ENCODE measurements around the gene IGF2. TPM values are rescaled to one million over a fixed set of nuclear protein-coding genes. Genes with fewer than 3 reads are reported as not detected.
A peak's percentile ranks its signal among the peaks of the same experiment; 100 is the strongest.

Gene IGF2
- total and polyA plus RNA-seq, 2 of the 8 experiments (the other 6 are each of a cell fraction or from before 2014, with no cell fraction given) = 0.74 to 1.5 TPM

DNA sequence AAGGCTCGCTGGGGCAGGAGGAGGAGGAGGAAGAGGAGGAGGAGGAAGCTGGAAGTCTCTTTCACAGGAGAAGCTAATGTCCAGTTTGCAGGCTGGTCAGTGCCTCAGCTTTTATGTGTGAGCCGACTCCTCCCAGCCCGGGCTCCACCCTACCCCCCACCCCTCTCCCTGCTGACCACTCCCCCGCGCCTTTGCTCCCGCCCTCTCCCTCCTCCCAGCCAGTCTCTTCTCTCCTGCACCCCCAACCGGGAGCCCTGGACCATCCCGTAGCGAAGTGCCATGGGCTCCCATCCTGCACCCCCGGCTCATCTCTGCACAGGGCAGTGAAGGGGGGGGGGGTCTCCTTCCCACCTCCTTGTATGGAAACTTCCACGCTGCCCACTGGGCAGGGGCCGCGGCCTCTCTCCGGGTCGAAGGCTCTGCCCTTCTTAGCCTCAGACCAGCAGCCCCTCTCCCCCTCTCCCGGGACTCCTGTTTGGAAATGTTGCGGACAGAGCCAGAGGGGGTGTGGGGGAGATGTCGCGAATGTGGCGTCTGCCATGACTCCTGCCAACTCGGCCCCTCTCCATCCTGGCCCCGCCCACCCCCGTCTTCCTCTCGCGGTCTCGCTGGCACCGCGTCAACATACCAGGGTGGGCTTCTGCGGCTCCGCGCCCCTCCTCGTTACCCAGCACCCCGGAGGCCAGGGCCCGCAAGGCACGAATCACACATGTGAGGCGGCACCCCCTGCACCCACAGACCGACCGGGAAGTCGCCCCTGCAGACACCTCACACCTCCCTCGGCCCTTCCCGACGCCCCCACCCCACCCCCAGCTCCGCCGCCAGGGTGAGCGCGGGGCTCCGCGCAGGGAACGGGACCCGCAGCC, 1.8 kb downstream of the IGF2 start:
- H4K5ac ChIP-seq (ENCODE audit: insufficient read length, low read depth, low read length) = no peak overlapping the region
- H3K9me3 ChIP-seq (ENCODE audit: insufficient read depth in 2 of 2, low read depth in 1 of 2, low read length in 1 of 2) = no peaks in the 10 kb centered on the region
- H2AK5ac ChIP-seq (ENCODE audit: low read depth, low read length) = no peak overlapping the region
- H3K14ac ChIP-seq (ENCODE audit: insufficient read length) = no peak overlapping the region
- H2BK12ac ChIP-seq (ENCODE audit: low read depth, low read length) = no peak overlapping the region
- H3K79me1 ChIP-seq (ENCODE audit: low read depth, low read length) = no peaks in the 10 kb centered on the region
- H2AFZ ChIP-seq (ENCODE audit: low read length) = no peak overlapping the region
- no peak overlapping the region for H3K56ac ChIP-seq (replicated peaks; ENCODE audit: insufficient read length, low read depth, low read length)
- H3K23ac ChIP-seq (ENCODE audit: insufficient read length) = no peak overlapping the region
- no peak for FAIRE-seq
- H3K27me3 ChIP-seq (replicated peaks in 1 of 4; ENCODE audit: control insufficient read depth in 3 of 4, extremely low read depth in 1 of 4, insufficient read depth in 3 of 4, low read length in 3 of 4) = peaks cover 52 to 86% (median 76%) of the 10 kb centered on the region in 4 experiments
- H3K27ac ChIP-seq (ENCODE audit: low read depth, low read length) = no peak overlapping the region
- TF ChIP-seq EZH2 (IDR thresholded peaks at IDR 0.05; ENCODE audit: low read depth, low read length, severe bottlenecking) = peak; percentile 44
- peak; percentile 32 for TF ChIP-seq KDM4A (IDR thresholded peaks at IDR 0.05; ENCODE audit: low read depth, low read length, severe bottlenecking)
- TF ChIP-seq CTCF (IDR thresholded peaks at IDR 0.05; ENCODE audit: control extremely low read depth in 1 of 3, insufficient read depth in 1 of 3, low read depth in 1 of 3, low read length in 3 of 3) = no peak
- peak overlapping the region; percentile 72; the same call in 1 of the 2 replicates for H2BK15ac ChIP-seq (ENCODE audit: low read length)
- peaks cover 9 to 16% of the 10 kb centered on the region in 2 experiments for H4K20me1 ChIP-seq (replicated peaks in 1 of 2; ENCODE audit: control insufficient read depth in 1 of 2, insufficient read depth in 2 of 2, low read length in 2 of 2)
- peak overlapping the region; percentile 32 for H3K18ac ChIP-seq (ENCODE audit: extremely low read depth, low read length)
- peaks cover 11% of the 10 kb centered on the region; the same call in 1 of the 2 replicates for H3K23me2 ChIP-seq (ENCODE audit: low read depth, low read length)
- no peak overlapping the region for H3K4ac ChIP-seq (replicated peaks; ENCODE audit: insufficient read length, low read depth, low read length)
- peaks cover 0 to 12% (median 7%) of the 10 kb centered on the region in 4 experiments; a peak in 6 of 7 replicates for H3K4me1 ChIP-seq (replicated peaks in 1 of 4; ENCODE audit: control insufficient read depth in 3 of 4, insufficient read depth in 4 of 4, low read length in 3 of 4)
- 4% methylated on average over 15 of the region's 50 CpGs; no CpG with 5 or more reads in 1 of the 2 experiments for WGBS, 2 experiments (ENCODE audit: extremely low coverage in 1 of 2, insufficient coverage in 1 of 2, insufficient read length in 1 of 2, insufficient replicate concordance in 2 of 2, low coverage in 1 of 2, low lambda C conversion rate in 2 of 2, missing lambda C conversion rate in 1 of 2)
- no peak overlapping the region for H3K9ac ChIP-seq (replicated peaks in 1 of 4; ENCODE audit: extremely low read depth in 1 of 4, low read depth in 3 of 4, low read length in 3 of 4)
- no peaks in the 10 kb centered on the region for H3K79me2 ChIP-seq (ENCODE audit: control insufficient read depth in 1 of 2, insufficient read depth in 2 of 2, low read length in 2 of 2)
- H3K36me3 ChIP-seq (ENCODE audit: control insufficient read depth in 2 of 4, insufficient read depth in 4 of 4, low read length in 3 of 4) = peaks cover 0 to 3% (median 0%) of the 10 kb centered on the region in 4 experiments; a peak in 1 of 8 replicates
- H2BK120ac ChIP-seq (replicated peaks; ENCODE audit: low read depth, low read length) = no peak overlapping the region
- no peak overlapping the region; the same call in 1 of the 2 replicates for H4K8ac ChIP-seq (ENCODE audit: extremely low read depth, insufficient read depth, low read length)
- ChIA-PET CTCF (ENCODE audit: partially characterized antibody) (interaction anchor here (0.9 to 12.3 kb wide), 11 partner anchors 14 to 330 kb away, joined by 3 to 170 read pairs (median 4); no protein-coding TSS in a partner anchor), POLR2A (ENCODE audit: partially characterized antibody) (interaction anchor here (0.9 kb wide), 2 partner anchors 10 to 41 kb away, joined by 3 to 5 read pairs; no protein-coding TSS in a partner anchor)
- peak overlapping the region; percentile 26 to 65 (median 30) for H3K4me3 ChIP-seq (ENCODE audit: extremely low read depth in 1 of 4, insufficient read depth in 2 of 4, low read depth in 3 of 4, low read length in 4 of 4)
- no peak overlapping the region for H2BK5ac ChIP-seq (ENCODE audit: low read depth, low read length)
- DNase-seq (ENCODE audit: low read depth in 1 of 2, low spot score in 2 of 2) = peak in 1 of 2 experiments; percentile 82
- H2BK20ac ChIP-seq (ENCODE audit: low read length) = no peak overlapping the region; the same call in 1 of the 2 replicates
- H3K4me2 ChIP-seq (ENCODE audit: insufficient read depth in 1 of 2, low read depth in 2 of 2, low read length in 2 of 2) = peak overlapping the region; percentile 54 to 87
- H4K91ac ChIP-seq (replicated peaks; ENCODE audit: insufficient read length, low read length) = no peak overlapping the region

Data from H1 (cell line).